WI38 (cell line): ENCODE measurements around the gene MOK.
"Not testable (repeated sequence)": the region's sequence is repeated elsewhere in the genome, so short reads cannot be mapped to it uniquely, and the experiment has no call there.

Experiments used
- H3K4me3 ChIP-seq: 2 replicates; pipeline ENCODE4 v1.5.1; 2011; ENCODE audit warnings: low read depth, mild to moderate bottlenecking, control low read depth, low read length
- CTCF ChIP-seq: IDR thresholded peaks from 2 replicates; pipeline ENCODE4 v1.5.1; 2012; ENCODE audit warnings: low read depth, mild to moderate bottlenecking, control low read depth, low read length

Gene MOK

GRCh38 chr14:102304611-102305506 is at the start of gene MOK:
Gene MOK, minus strand, starts transcription at chr14:102305164. Its CDS starts 196 bp downstream, at chr14:102304968.
- TF ChIP-seq CTCF = no peak
- peak within 1 kb of the TSS; percentile 89 for H3K4me3 ChIP-seq

- no peak for TF ChIP-seq CTCF
- H3K4me3 ChIP-seq = no peak overlapping the region
Observed at GRCh38 chr14:102353126-102353619, 48.2 kb upstream of the MOK start.

- H3K4me3 ChIP-seq = no peak overlapping the region
- TF ChIP-seq CTCF = no peak
Observed at GRCh38 chr14:102352213-102352612, 47.2 kb upstream of the MOK start.

- H3K4me3 ChIP-seq = not testable (repeated sequence)
Observed at GRCh38 chr14:102351593-102351992, 46.6 kb upstream of the MOK start.

GRCh38 chr14:102351023-102351422 is 46.1 kb upstream of the MOK start:
- H3K4me3 ChIP-seq = no peak overlapping the region
- TF ChIP-seq CTCF = no peak

- TF ChIP-seq CTCF = no peak
- no peak overlapping the region for H3K4me3 ChIP-seq
Observed at GRCh38 chr14:102348376-102348775, 43.4 kb upstream of the MOK start.

GRCh38 chr14:102346645-102347044 is 41.7 kb upstream of the MOK start:
- no peak for TF ChIP-seq CTCF
- no peak overlapping the region for H3K4me3 ChIP-seq
